ENCODE data around the gene UBE2G1.
"Not testable (repeated sequence)": the region's sequence is repeated elsewhere in the genome, so short reads cannot be mapped to it uniquely, and the experiment has no call there.

Gene UBE2G1

DNA sequence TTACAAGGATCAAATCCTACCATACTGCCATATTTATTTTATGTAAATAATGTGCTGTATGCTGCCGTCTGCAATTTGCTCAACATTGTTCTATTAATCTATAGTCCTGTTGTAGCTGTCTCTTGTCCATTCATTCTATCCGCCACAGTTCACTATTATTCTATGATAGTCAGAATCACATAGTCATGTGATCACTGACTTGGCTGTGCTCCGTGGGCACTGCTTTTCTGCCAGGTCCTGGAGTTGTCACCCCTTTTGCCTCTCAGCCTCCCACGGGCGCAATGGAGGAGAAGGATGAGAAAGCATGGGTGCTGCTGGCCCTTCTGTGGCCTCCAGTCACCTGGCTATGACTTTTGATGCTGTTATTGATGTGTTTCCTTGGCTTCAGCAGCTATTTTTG, 65.4 kb downstream of the UBE2G1 start:
- DNase-seq (ENCODE audit: low spot score) = no peak

GRCh38 chr17:4297351-4297750, 69.1 kb downstream of the UBE2G1 start:
- DNase-seq (ENCODE audit: low spot score) = no peak

DNA sequence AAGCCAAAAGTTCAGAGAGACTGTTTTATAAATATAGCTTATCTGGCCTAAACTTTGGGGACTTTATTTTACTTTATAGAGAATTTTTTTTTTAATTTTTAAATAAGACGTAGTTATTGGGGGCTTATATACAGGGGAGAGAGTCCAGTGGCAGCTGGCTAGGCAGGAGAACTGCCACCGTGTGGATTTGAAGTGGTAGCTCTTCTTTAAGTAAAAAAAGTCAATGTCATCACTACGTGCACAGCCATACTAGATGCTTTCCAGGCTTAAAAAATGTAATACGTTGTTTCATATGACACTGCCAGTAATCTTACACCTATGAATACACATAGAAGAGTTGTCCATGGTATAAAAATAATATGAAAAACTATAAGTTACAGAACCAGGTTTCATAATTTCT, 70.8 kb downstream of the UBE2G1 start:
- DNase-seq (ENCODE audit: low spot score) = no peak

- DNase-seq (ENCODE audit: low spot score) = no peak
Measured at GRCh38 chr17:4293572-4293971, 72.9 kb downstream of the UBE2G1 start.

GRCh38 chr17:4287710-4288109, 78.8 kb downstream of the UBE2G1 start:
- no peak for DNase-seq (ENCODE audit: low spot score)

DNA sequence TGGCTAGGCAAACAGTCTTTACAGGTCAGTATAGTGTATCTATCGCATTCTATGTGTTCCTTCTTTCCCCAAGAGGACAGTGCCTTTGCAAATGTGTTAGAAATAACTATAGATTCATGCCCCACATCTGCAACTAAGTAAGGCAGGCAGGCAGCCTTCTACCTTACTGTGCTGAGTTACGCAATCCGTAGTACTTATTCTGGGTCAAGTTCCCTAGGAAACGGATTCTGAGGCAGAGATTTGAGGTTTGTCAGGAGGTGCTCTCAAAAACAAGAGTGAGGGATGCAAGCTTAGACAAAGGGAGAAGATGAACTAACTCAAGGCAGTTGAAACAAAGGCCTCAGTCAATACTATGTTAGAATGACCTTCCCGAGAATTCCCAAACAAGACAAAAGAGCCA, 90.0 kb downstream of the UBE2G1 start:
- no peak for DNase-seq (ENCODE audit: low spot score)

DNA sequence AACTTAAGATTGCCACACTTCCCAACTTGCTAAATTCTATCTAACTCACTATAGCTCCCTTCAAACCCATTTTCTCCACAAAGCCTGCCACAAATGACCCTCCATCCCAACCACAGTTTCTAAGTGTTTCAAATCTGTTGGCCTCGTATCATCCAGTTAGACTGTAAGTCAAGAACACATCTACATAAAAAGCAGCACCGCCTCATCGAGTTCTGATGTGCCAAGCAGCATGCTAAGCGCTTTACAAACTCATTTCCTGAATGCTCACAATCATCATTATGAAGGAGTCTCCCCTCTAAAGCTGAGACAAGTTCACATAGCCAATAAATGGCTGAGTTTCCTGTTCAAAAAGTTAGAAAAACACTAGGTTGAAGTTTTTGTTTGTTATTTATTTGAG, 93.5 kb downstream of the UBE2G1 start:
- no peak for DNase-seq (ENCODE audit: low spot score)

DNA sequence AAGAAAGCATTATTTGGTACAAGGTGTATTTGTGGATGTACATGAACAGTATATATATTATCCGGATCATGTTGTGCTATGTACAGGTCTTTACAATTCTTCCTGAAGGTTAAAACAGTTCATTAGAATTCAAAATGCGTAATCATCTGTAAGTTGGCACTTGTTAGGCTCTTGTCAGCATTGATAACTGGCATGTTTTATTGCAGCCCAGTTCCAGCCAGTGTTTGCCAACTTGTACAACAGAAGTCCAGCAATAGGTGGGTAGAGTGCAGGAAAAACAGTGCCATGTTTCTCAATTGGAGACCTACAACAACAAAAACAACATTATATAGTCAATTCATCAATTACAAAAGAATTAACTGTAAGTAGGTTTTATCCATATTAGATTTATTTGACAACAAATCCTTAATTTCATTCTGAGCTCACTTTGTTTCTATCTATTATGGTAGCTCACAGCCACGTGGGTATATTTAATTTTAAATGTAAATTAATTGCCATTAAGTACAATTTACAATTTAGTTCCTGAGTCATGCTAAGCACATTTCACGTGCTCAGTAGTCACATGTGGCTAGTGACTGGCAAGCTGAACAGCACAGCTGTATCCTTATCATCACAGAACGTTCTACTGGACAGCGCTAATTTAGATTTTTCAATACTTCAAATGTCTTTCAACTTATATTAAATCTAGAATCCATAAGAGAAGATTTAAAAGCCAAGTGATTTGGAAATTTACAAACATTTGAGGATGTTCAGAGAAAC, 94.1 kb downstream of the UBE2G1 start:
- DNase-seq (ENCODE audit: low spot score) = no peak

DNA sequence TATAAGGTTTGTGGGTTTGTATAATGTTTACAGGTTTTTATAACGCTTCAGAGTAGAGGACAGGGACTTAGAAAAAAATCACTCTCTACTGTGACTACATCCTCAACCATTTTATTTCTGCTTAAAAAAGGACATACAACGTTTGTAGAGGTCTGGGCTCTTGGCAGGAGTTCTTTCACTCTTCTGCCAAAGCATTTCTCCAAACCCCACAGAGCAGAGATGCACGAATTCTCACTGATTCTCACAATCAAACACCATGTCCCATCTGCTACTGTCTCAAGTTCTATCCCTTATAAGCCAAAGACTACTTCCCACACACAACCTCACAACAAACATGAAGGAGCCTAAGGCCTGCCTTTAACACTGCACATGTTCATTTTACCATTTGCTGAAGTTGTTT, 95.7 kb downstream of the UBE2G1 start:
- DNase-seq (ENCODE audit: low spot score) = no peak

GRCh38 chr17:4269915-4270314, 96.6 kb downstream of the UBE2G1 start:
- DNase-seq (ENCODE audit: low spot score) = no peak

DNA sequence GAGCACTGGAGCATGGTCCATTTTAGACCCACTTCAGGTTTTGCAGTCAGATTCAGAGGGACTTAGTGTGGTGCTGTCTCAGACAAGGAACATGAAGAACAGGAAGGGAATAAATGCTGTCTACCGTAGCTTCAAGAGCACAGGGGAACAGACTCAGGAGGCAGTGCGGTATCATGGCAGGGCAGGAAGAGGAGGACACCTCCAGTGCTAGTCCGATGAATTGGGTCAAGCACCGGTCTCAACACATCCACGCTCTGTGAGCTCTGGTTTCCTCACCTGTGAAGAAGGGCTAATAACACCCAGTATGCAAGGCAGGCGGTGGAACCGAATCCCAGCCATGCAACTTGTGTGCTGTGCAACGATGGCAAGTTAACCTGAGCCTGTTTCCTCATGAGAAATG, 99.1 kb downstream of the UBE2G1 start:
- no peak for DNase-seq (ENCODE audit: low spot score)

DNA sequence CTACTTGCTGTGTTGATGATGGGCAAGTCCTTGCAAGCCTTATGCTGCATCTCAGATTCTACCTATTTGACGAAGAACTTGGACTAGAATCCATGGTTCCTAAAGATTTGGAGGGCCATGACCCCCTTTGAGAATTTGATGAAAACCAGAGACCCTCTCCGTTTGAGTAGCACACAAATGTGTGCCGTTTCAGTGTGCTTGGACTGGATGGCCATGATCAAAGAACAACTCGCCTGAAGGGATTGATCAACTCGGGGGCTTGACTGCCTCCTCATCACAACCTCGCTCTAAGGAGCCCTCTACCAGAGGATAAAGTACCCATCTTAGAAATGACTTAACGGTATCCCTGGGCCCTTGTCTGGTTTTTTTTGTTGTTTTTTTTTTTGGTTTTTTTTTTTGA, 99.9 kb downstream of the UBE2G1 start:
- no peak for DNase-seq (ENCODE audit: low spot score)

- peak; percentile 98 for DNase-seq (ENCODE audit: low spot score)
Measured at GRCh38 chr17:4263282-4264215, 102.9 kb downstream of the UBE2G1 start, which contains the start of gene ANKFY1. Gene ANKFY1, minus strand, starts transcription at chr17:4263979. Its CDS starts 38 bp downstream, at chr17:4263941.

GRCh38 chr17:4262703-4263102, 103.8 kb downstream of the UBE2G1 start:
- DNase-seq (ENCODE audit: low spot score) = no peak

GRCh38 chr17:4261452-4261851, 105.0 kb downstream of the UBE2G1 start:
- DNase-seq (ENCODE audit: low spot score) = no peak

DNA sequence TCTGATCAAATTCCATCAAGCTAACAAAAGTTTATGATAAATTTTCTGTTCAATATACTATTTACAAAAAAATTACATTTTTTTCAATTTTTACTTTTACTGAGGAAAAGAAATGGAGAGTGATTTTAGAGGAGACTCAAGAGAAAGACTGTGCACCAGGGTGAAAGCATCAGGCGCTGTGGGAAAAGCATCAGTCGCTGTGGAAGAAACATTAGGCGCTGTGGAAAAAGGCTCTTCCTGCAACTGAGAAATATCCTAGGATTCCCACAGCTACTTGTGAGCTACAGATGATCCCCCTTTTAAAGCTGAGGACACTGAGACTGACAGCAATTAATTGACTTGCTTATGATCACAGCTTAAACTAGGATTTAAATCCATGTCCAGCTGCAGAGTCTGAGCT, 107.6 kb downstream of the UBE2G1 start:
- DNase-seq (ENCODE audit: low spot score) = no peak

DNA sequence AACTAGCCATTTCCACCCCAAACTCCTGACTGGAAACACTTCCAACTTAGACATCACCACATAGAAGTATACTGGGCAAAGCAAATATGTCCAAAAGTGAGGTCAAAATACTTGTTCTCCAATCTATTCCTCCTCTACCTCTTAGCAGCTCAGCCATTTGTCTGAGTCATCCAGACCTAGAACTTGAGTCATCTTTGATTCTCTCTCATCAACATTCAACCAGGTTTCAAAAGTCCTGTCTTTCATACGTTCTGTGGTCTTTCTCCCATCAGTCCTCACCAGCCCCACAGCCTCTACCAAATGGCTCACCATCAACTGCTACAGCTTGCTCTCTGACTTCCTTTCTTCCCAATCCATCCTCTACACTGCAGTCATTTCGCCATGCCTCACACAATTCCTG, 109.5 kb downstream of the UBE2G1 start:
- DNase-seq (ENCODE audit: low spot score) = no peak

DNA sequence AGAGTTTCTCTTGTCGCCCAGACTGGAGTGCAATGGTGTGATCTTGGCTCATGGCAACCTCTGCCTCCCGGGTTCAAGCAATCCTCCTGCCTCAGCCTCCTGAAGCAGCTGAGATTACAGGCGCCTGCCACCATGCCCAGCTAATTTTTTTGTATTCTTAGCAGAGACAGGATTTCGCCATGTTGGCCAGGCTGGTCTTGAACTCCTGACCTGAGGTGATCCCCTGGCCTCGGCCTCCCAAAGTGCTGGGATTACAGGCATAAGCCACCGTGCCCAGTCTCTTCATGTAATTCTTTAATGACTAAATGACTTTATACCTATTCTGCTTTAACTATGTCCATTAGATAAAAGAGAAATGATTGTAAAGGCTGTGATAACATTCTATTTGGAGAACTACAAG, 111.2 kb downstream of the UBE2G1 start:
- DNase-seq (ENCODE audit: low spot score) = not testable (repeated sequence)

GRCh38 chr17:4250887-4251286, 115.6 kb downstream of the UBE2G1 start:
- DNase-seq (ENCODE audit: low spot score) = no peak

- no peak for DNase-seq (ENCODE audit: low spot score)
Measured at GRCh38 chr17:4249452-4250029, 116.9 kb downstream of the UBE2G1 start.

GRCh38 chr17:4248504-4249277, 117.8 kb downstream of the UBE2G1 start:
- DNase-seq (ENCODE audit: low spot score) = no peak

GRCh38 chr17:4247971-4248388, 118.5 kb downstream of the UBE2G1 start:
- DNase-seq (ENCODE audit: low spot score) = no peak
